ENCODE results near the gene MAML3. TPM values are rescaled to one million over a fixed set of nuclear protein-coding genes. Genes with fewer than 3 reads are reported as not detected.

The MAML3 gene
- total RNA-seq, 1 donor = 0.72 TPM

- H4K20me1 ChIP-seq (ENCODE audit: insufficient read depth, low read length) = no peaks in the 10 kb centered on the region
- H2AFZ ChIP-seq (ENCODE audit: low read length) = no peak overlapping the region
- DNase-seq (ENCODE audit: insufficient read length, low spot score, missing footprints) = no peak
- H3K27me3 ChIP-seq (ENCODE audit: insufficient read depth, low read length) = peaks cover 10% of the 10 kb centered on the region
- H3K4me1 ChIP-seq (ENCODE audit: insufficient read depth, low read length) = no peaks in the 10 kb centered on the region
- H3K27ac ChIP-seq (ENCODE audit: low read depth, low read length) = no peak overlapping the region
- H3K79me2 ChIP-seq (ENCODE audit: insufficient read depth, low read length) = no peaks in the 10 kb centered on the region
- H3K36me3 ChIP-seq (ENCODE audit: insufficient read depth, low read length) = no peaks in the 10 kb centered on the region
- no peak overlapping the region for H3K4me3 ChIP-seq (ENCODE audit: insufficient read depth, low read length)
- no peaks in the 10 kb centered on the region for H3K9me3 ChIP-seq (ENCODE audit: low read depth, low read length)
- H3K4me2 ChIP-seq (ENCODE audit: insufficient read depth, low read length) = no peak overlapping the region
- TF ChIP-seq CTCF (IDR thresholded peaks at IDR 0.05; ENCODE audit: extremely low read depth, low read depth, low read length) = no peak
Observed at GRCh38 chr4:139789096-139789654, 364.8 kb downstream of the MAML3 start.

- TF ChIP-seq CTCF (IDR thresholded peaks at IDR 0.05; ENCODE audit: extremely low read depth, low read depth, low read length) = no peak
- Histone ChIP-seq H3K36me3 (ENCODE audit: insufficient read depth, low read length) (no peaks in the 10 kb centered on the region), H3K4me2 (ENCODE audit: insufficient read depth, low read length) (no peak overlapping the region), H3K79me2 (ENCODE audit: insufficient read depth, low read length) (no peaks in the 10 kb centered on the region), H3K27ac (ENCODE audit: low read depth, low read length) (no peak overlapping the region), H2AFZ (ENCODE audit: low read length) (no peak overlapping the region), H3K4me3 (ENCODE audit: insufficient read depth, low read length) (no peak overlapping the region), H4K20me1 (ENCODE audit: insufficient read depth, low read length) (no peaks in the 10 kb centered on the region), H3K9me3 (ENCODE audit: low read depth, low read length) (no peaks in the 10 kb centered on the region), H3K27me3 (ENCODE audit: insufficient read depth, low read length) (peaks cover 14% of the 10 kb centered on the region), H3K4me1 (ENCODE audit: insufficient read depth, low read length) (no peaks in the 10 kb centered on the region)
- DNase-seq (ENCODE audit: insufficient read length, low spot score, missing footprints) = no peak
Observed at GRCh38 chr4:139786494-139787354, 367.3 kb downstream of the MAML3 start.

- peaks cover 16% of the 10 kb centered on the region for H3K27me3 ChIP-seq (ENCODE audit: insufficient read depth, low read length)
- H3K4me2 ChIP-seq (ENCODE audit: insufficient read depth, low read length) = no peak overlapping the region
- H3K9me3 ChIP-seq (ENCODE audit: low read depth, low read length) = no peaks in the 10 kb centered on the region
- H3K79me2 ChIP-seq (ENCODE audit: insufficient read depth, low read length) = no peaks in the 10 kb centered on the region
- H3K27ac ChIP-seq (ENCODE audit: low read depth, low read length) = no peak overlapping the region
- TF ChIP-seq CTCF (IDR thresholded peaks at IDR 0.05; ENCODE audit: extremely low read depth, low read depth, low read length) = no peak
- no peak overlapping the region for H3K4me3 ChIP-seq (ENCODE audit: insufficient read depth, low read length)
- no peak for DNase-seq (ENCODE audit: insufficient read length, low spot score, missing footprints)
- H3K36me3 ChIP-seq (ENCODE audit: insufficient read depth, low read length) = no peaks in the 10 kb centered on the region
- no peak overlapping the region for H2AFZ ChIP-seq (ENCODE audit: low read length)
- no peaks in the 10 kb centered on the region for H4K20me1 ChIP-seq (ENCODE audit: insufficient read depth, low read length)
- H3K4me1 ChIP-seq (ENCODE audit: insufficient read depth, low read length) = no peaks in the 10 kb centered on the region
Observed at GRCh38 chr4:139785356-139785755, 368.6 kb downstream of the MAML3 start.

- Histone ChIP-seq H3K4me2 (ENCODE audit: insufficient read depth, low read length) (no peak overlapping the region), H3K79me2 (ENCODE audit: insufficient read depth, low read length) (no peaks in the 10 kb centered on the region), H3K4me1 (ENCODE audit: insufficient read depth, low read length) (no peaks in the 10 kb centered on the region), H2AFZ (ENCODE audit: low read length) (no peak overlapping the region), H3K4me3 (ENCODE audit: insufficient read depth, low read length) (no peak overlapping the region), H3K36me3 (ENCODE audit: insufficient read depth, low read length) (no peaks in the 10 kb centered on the region), H3K27me3 (ENCODE audit: insufficient read depth, low read length) (peaks cover 16% of the 10 kb centered on the region), H3K9me3 (ENCODE audit: low read depth, low read length) (no peaks in the 10 kb centered on the region), H3K27ac (ENCODE audit: low read depth, low read length) (no peak overlapping the region), H4K20me1 (ENCODE audit: insufficient read depth, low read length) (no peaks in the 10 kb centered on the region)
- no peak for TF ChIP-seq CTCF (IDR thresholded peaks at IDR 0.05; ENCODE audit: extremely low read depth, low read depth, low read length)
- no peak for DNase-seq (ENCODE audit: insufficient read length, low spot score, missing footprints)
Observed at GRCh38 chr4:139783741-139784484, 370.1 kb downstream of the MAML3 start.

Measured in osteoblast (primary cell).